Spleen (tissue), 11 donors: ENCODE results near the gene RAB4A. TPM values are rescaled to one million over a fixed set of nuclear protein-coding genes. Genes with fewer than 3 reads are reported as not detected.

Experiments
- DNase-seq: peaks from one replicate; pipeline ENCODE4 v3.0.0-alpha.2; 2020
- H3K27ac ChIP-seq, 8 donors: fragments of 200-600 bp; sonication (generic) in 7 of 8; 1 replicate in 4 of 8; 2 replicates in 4 of 8; pipeline versions ENCODE4 v1.5.0 to v1.8.0; 2016 to 2021; ENCODE audit warnings: inconsistent platforms in 4 of 8, mild to moderate bottlenecking in 4 of 8, moderate library complexity in 1 of 8
- H3K27me3 ChIP-seq, 7 donors: fragments of 200-600 bp; sonication (generic) in 6 of 7; replicated peaks in 1 of 7; 1 replicate in 4 of 7; 2 replicates in 3 of 7; pipeline versions ENCODE4 v1.5.0 to v1.8.0; 2016 to 2021; ENCODE audit warnings: inconsistent platforms in 3 of 7, mild to moderate bottlenecking in 1 of 7
- H3K36me3 ChIP-seq, 6 donors: fragments of 200-600 bp; sonication (generic) in 5 of 6; 1 replicate in 4 of 6; 2 replicates in 2 of 6; pipeline versions ENCODE4 v1.5.0 to v1.8.0; 2016 to 2021; ENCODE audit warnings: inconsistent platforms in 2 of 6
- H3K4me1 ChIP-seq, 6 donors: fragments of 200-600 bp; sonication (generic) in 5 of 6; 1 replicate in 3 of 6; 2 replicates in 3 of 6; pipeline versions ENCODE4 v1.5.0 to v1.8.0; 2016 to 2021; ENCODE audit warnings: inconsistent platforms in 3 of 6
- H3K4me3 ChIP-seq, 8 donors: fragments of 200-600 bp; sonication (generic) in 7 of 8; 1 replicate in 4 of 8; 2 replicates in 4 of 8; pipeline versions ENCODE4 v1.5.0 to v1.8.0; 2016 to 2021; ENCODE audit warnings: inconsistent platforms in 4 of 8, mild to moderate bottlenecking in 4 of 8, moderate library complexity in 2 of 8
- H3K9me3 ChIP-seq, 8 donors: fragments of 200-600 bp; sonication (generic) in 7 of 8; 1 replicate in 4 of 8; 2 replicates in 4 of 8; pipeline versions ENCODE4 v1.5.0 to v1.8.0; 2016 to 2021; ENCODE audit warnings: inconsistent platforms in 4 of 8
- CTCF ChIP-seq, 11 experiments: fragments of 200-600 bp in 7 of 11; fragments of 450-650 bp in 4 of 11; sonication (generic) in 4 of 11; IDR thresholded peaks in 8 of 11; conservative IDR thresholded peaks in 3 of 11; 1 replicate in 7 of 11; 2 replicates in 4 of 11; pipeline versions ENCODE4 v1.4.0 to v1.8.0; 2016 to 2021; ENCODE audit warnings: antibody characterized with exemption in 11 of 11, inconsistent platforms in 4 of 11, mild to moderate bottlenecking in 1 of 11
- POLR2A ChIP-seq, 3 donors: fragments of 450-650 bp; IDR thresholded peaks; one replicate each; pipeline ENCODE4 v1.5.1; 2017; ENCODE audit warnings: antibody characterized with exemption in 3 of 3, mild to moderate bottlenecking in 1 of 3
- POLR2AphosphoS5 ChIP-seq, 3 donors: sonication (generic); formaldehyde crosslinking; IDR thresholded peaks; one replicate each; pipeline ENCODE4 v1.5.1; 2017; ENCODE audit warnings: antibody characterized with exemption in 3 of 3
- WGBS, 5 donors: extraction: QIAGEN DNeasy Blood & Tissue Kit in 3 of 5; methylation state at CpG; one replicate each; pipeline versions ENCODE4 v1.1.5 to v1.1.7; 2013 to 2018; 5-methylcytosine and 5-hydroxymethylcytosine counted together
- intact Hi-C: fragments of 100-400 bp; cut with DNase I; formaldehyde crosslinking; loops from one replicate; pipeline ENCODE4 v1.15.0; 2023; ENCODE audit warnings: low total_unique reads
- polyA plus RNA-seq, 3 donors: library from polyadenylated mRNA; stranded (reverse); fragments of 200-250 nt; gene quantifications; one replicate each; pipeline ENCODE4 v1.2.1, GENCODE V29; 2013
- total RNA-seq, 7 donors: library from RNA; depleted of rRNA in 3 of 7; stranded (reverse); fragments of >200 nt in 3 of 7; fragmentation: NEBNext Ultra II Directional in 4 of 7; extraction: Animal tissue kit (Norgen Biotek cat#: 25700) in 4 of 7; gene quantifications; one replicate each; pipeline versions ENCODE4 v1.1.0 to v1.2.1, GENCODE V29; 2016 to 2021
- donor health status: healthy with polysubstance abuse.
- donor health status: DM: no; HTN: no; CAD: no; lungs with moderate emphysema.
- donor health status: DM: no; HTN: no; CAD: no.
- donor health status: Bipolar disorder and iron deficiency.
- donor health status: healthy.
- donor health status: DM: no; HTN: no; CAD: no.
- donor health status: DM: yes; HTN: yes; CAD: no.

RAB4A gene
- total and polyA plus RNA-seq, 10 donors, result 19.7 to 49.8 (median 27.0) TPM

GRCh38 chr1:229272164-229273158 lies 1.6 kb downstream of the RAB4A start:
- DNase-seq, result no peak
- Histone ChIP-seq H3K36me3 (peaks cover 0 to 4% (median 0%) of the 10 kb centered on the region in 6 donors), H3K27me3 (no peaks in the 10 kb centered on the region), H3K27ac (no peak overlapping the region), H3K9me3 (peaks cover 0 to 11% (median 3%) of the 10 kb centered on the region in 8 donors), H3K4me1 (peaks cover 14 to 45% (median 32%) of the 10 kb centered on the region in 6 donors), H3K4me3 (peak overlapping the region in 6 of 8 donors; percentile 75 to 91 (median 77))
- intact Hi-C loops, result no loop called here
- no peak for TF ChIP-seq POLR2AphosphoS5 (IDR thresholded peaks at IDR 0.05)
- no peak for TF ChIP-seq CTCF (IDR thresholded peaks at IDR 0.05 in 8 of 11, conservative IDR thresholded peaks at IDR 0.05 in 3 of 11)
- TF ChIP-seq POLR2A (IDR thresholded peaks at IDR 0.05), result no peak
- 58 to 67% (median 62%) methylated on average over 11 of the region's 11 CpGs for WGBS, 5 donors

- intact Hi-C loops, result no loop called here
- Histone ChIP-seq H3K36me3 (peaks cover 0 to 8% (median 0%) of the 10 kb centered on the region in 6 donors), H3K4me3 (no peak overlapping the region), H3K27me3 (no peaks in the 10 kb centered on the region), H3K9me3 (peaks cover 0 to 8% (median 0%) of the 10 kb centered on the region in 8 donors), H3K27ac (no peak overlapping the region), H3K4me1 (peaks cover 15 to 55% (median 33%) of the 10 kb centered on the region in 6 donors)
- no peak for TF ChIP-seq POLR2AphosphoS5 (IDR thresholded peaks at IDR 0.05)
- TF ChIP-seq CTCF (IDR thresholded peaks at IDR 0.05 in 8 of 11, conservative IDR thresholded peaks at IDR 0.05 in 3 of 11), result no peak
- no peak for TF ChIP-seq POLR2A (IDR thresholded peaks at IDR 0.05)
- DNase-seq, result no peak
- WGBS, 5 donors, result 83 to 94% (median 89%) methylated on average over 7 of the region's 7 CpGs
Measured at GRCh38 chr1:229273507-229274232, 2.8 kb downstream of the RAB4A start.

DNA sequence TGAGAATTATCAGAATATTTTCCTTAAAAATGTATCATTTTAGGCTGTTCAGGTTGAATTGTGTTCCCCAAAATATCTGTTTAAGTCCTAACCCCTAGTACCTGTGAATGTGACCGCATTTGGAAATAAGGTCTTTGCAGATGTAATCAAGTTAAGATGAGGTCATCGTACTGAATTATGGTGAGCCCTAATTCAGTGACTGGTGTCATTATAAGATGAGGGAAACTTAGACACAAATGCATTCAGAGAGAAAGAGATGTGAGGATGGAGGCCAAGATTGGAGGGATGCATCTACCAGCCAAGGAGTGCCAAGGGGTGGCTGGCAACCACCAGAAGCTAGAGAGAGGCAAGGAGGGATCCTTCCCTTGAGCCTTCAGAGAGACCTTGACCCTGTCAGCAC lies 4.1 kb downstream of the RAB4A start:
- intact Hi-C loops, result no loop called here
- Histone ChIP-seq H3K4me1 (peaks cover 20 to 67% (median 36%) of the 10 kb centered on the region in 6 donors), H3K27ac (no peak overlapping the region), H3K27me3 (no peaks in the 10 kb centered on the region), H3K9me3 (peaks cover 0 to 8% (median 0%) of the 10 kb centered on the region in 8 donors), H3K4me3 (no peak overlapping the region), H3K36me3 (peaks cover 0 to 8% (median 0%) of the 10 kb centered on the region in 6 donors)
- no peak for TF ChIP-seq POLR2A (IDR thresholded peaks at IDR 0.05)
- TF ChIP-seq POLR2AphosphoS5 (IDR thresholded peaks at IDR 0.05), result no peak
- TF ChIP-seq CTCF (IDR thresholded peaks at IDR 0.05 in 8 of 11, conservative IDR thresholded peaks at IDR 0.05 in 3 of 11), result no peak
- DNase-seq, result no peak
- WGBS, 5 donors, result 96 to 99% (median 98%) methylated on average over 2 of the region's 2 CpGs
